LNCaP clone FGC (cell line): Measurements from ENCODE around the gene OR2T10.
"Not testable (repeated sequence)": the region's sequence is repeated elsewhere in the genome, so short reads cannot be mapped to it uniquely, and the experiment has no call there.

ENCODE experiments used
- DNase-seq: peaks from one replicate; pipeline ENCODE4 v3.0.0-alpha.2; 2011; ENCODE audit warnings: low read depth
- H3K4me3 ChIP-seq: 2 replicates; pipeline ENCODE4 v1.5.1; 2011; ENCODE audit warnings: mild to moderate bottlenecking, low read depth, low read length, control low read depth
- CTCF ChIP-seq: IDR thresholded peaks from 2 replicates; pipeline ENCODE4 v1.5.1; 2012; ENCODE audit warnings: mild to moderate bottlenecking; ENCODE audit not compliant: control insufficient read depth, insufficient read depth; ENCODE audit errors: extremely low read depth

Gene OR2T10

GRCh38 chr1:248590055-248590454 is 7.4 kb downstream of the OR2T10 start:
- TF ChIP-seq CTCF: no peak
- DNase-seq: no peak
- no peak overlapping the region for H3K4me3 ChIP-seq

GRCh38 chr1:248589334-248589733 is 8.2 kb downstream of the OR2T10 start:
- DNase-seq: no peak
- H3K4me3 ChIP-seq: no peak overlapping the region
- TF ChIP-seq CTCF: no peak

- no peak for DNase-seq
- no peak overlapping the region for H3K4me3 ChIP-seq
- no peak for TF ChIP-seq CTCF
Observed at GRCh38 chr1:248585266-248585665, 12.2 kb downstream of the OR2T10 start.

GRCh38 chr1:248576260-248576980 is 21.1 kb downstream of the OR2T10 start:
- no peak overlapping the region for H3K4me3 ChIP-seq
- TF ChIP-seq CTCF: no peak
- no peak for DNase-seq

GRCh38 chr1:248574657-248575056 is 22.8 kb downstream of the OR2T10 start, which contains the start of gene OR2T34:
TSS of gene OR2T34 (minus strand) at chr1:248574757. CDS start at chr1:248574757, 0 bp downstream.
- H3K4me3 ChIP-seq, DNase-seq: not testable (repeated sequence)

- H3K4me3 ChIP-seq, DNase-seq: not testable (repeated sequence)
Observed at GRCh38 chr1:248573856-248574255, 23.6 kb downstream of the OR2T10 start.

- DNase-seq, H3K4me3 ChIP-seq: not testable (repeated sequence)
Observed at GRCh38 chr1:248572049-248572448, 25.5 kb downstream of the OR2T10 start.

GRCh38 chr1:248570811-248571210 is 26.7 kb downstream of the OR2T10 start:
- DNase-seq, H3K4me3 ChIP-seq: not testable (repeated sequence)

- H3K4me3 ChIP-seq, DNase-seq: not testable (repeated sequence)
Observed at GRCh38 chr1:248569049-248569448, 28.5 kb downstream of the OR2T10 start.

- DNase-seq, H3K4me3 ChIP-seq: not testable (repeated sequence)
Observed at GRCh38 chr1:248565530-248566373, 31.7 kb downstream of the OR2T10 start.

- H3K4me3 ChIP-seq, DNase-seq: not testable (repeated sequence)
Observed at GRCh38 chr1:248562672-248563071, 34.8 kb downstream of the OR2T10 start, which contains the start of gene OR2T29. TSS of gene OR2T29 (minus strand) at chr1:248562772. CDS start at chr1:248559491, 3,281 bp downstream.

- not testable (repeated sequence) for H3K4me3 ChIP-seq, DNase-seq
Observed at GRCh38 chr1:248551027-248551426, 46.5 kb downstream of the OR2T10 start.

- DNase-seq, H3K4me3 ChIP-seq: not testable (repeated sequence)
Observed at GRCh38 chr1:248547383-248547782, 50.1 kb downstream of the OR2T10 start.
